ENCODE data around the gene CASP9.

The CASP9 gene

GRCh38 chr1:15524021-15524282 lies at the start of gene CASP9:
Gene CASP9 (minus strand): TSS chr1:15524215. CDS start chr1:15524200, 15 bp downstream.
- in situ Hi-C loops (cut with HindIII; ENCODE audit: low sequenced_read_pairs) = no loop called here

DNA sequence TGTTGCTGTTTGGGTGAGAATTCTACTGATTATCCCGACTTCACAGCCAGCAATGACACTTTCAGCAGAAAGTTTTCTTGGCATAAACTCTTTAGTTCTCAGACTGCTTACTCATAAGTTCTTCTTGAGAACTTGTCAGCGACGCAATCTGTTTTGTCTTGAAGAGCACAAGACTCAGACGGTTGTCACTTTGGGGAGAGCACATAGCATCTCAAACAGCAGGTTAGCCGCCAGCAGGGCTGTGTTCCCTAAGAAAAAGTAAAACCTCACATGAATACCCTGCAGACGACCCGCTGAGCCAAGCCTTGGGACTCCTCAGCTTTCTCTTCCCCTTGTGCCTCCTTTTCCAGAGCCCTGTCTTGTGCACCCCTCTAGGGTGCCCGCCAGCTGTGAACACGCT lies 49.5 kb upstream of the CASP9 start:
- in situ Hi-C loops (cut with HindIII; ENCODE audit: low sequenced_read_pairs) = no loop called here

DNA sequence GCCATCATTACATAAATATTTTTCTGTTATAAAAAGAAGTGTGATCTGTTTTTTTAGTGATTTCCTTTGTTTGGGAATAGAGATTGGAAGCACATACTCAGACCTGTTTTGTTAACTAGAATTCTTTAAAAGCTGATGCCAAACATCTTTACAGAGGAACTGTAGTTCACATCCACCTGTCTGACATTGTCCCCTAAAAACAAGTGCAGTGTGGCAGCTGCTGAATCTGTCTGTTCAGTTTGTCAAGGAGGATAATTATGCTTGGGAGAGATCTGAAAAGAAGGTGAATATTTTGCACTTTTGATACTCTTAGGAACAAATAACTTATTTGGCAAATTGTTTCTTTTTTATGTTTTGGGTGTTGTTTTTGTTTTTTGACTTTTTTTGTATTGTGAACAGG lies 47.3 kb upstream of the CASP9 start:
- in situ Hi-C loops (cut with HindIII; ENCODE audit: low sequenced_read_pairs) = no loop called here

GRCh38 chr1:15570861-15571260 lies 46.8 kb upstream of the CASP9 start:
- in situ Hi-C loops (cut with HindIII; ENCODE audit: low sequenced_read_pairs) = no loop called here

DNA sequence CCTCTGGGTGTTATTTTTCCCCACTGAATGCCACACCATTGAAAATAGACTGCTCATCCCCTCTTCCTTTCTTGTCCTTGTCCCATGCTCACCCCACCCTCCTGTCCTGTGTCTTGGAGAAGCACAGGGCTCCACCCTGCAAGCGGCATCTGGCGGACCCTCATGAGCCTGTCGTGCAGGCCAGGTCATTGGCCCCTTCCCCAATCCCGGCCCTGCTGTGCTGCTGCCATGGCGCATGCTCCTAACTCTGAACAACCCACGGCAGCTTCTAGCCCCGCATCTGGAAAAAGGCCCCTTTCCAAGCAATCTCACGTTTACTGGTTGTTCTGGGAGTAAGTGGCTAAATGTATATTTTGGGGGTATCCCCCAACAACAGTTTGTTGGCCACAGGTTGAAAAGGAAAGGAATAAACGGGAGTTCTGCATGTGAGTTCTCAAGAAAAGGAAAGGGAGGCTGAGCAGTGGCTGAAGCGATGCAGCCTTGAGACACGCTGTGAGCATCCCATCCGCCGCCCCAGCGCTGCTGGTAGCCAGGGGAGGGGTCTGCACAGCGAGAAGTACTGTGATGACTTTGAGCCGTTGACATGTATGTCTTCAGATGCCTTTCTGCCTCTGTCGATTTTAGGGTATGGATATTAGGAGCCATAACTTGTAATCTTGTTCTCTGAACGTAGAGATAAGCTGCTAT lies 44.5 kb upstream of the CASP9 start:
- in situ Hi-C loops (cut with HindIII; ENCODE audit: low sequenced_read_pairs) = no loop called here

DNA sequence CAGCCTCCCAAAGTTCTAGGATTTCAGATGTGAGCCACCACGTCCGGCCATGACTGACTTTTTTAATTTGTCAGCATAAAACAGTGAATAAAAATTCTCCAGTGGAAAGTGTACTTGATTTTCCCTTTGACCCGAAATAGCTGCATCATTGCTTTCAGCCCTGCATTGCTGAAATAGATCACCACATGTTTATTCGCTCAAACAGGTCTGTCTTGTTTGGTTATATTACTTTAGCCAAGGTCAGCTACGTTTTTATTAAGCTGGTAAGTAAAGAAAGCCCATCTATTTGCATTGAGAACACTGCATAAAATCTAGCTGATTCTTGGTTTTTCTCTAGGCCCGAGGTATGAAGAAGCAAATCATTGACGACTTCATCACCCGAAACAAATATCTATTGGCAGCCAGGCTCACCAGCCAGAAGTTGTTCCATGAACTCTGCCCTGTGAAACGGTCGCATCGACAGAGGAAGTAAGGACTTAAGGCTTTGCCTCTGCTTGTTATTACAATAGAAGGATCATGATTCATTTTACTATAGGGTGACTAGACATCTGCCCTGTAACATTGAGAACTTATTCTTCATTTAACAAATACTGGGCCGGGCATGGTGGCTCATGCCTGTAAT lies 35.3 kb upstream of the CASP9 start:
- in situ Hi-C loops (cut with HindIII; ENCODE audit: low sequenced_read_pairs) = no loop called here

DNA sequence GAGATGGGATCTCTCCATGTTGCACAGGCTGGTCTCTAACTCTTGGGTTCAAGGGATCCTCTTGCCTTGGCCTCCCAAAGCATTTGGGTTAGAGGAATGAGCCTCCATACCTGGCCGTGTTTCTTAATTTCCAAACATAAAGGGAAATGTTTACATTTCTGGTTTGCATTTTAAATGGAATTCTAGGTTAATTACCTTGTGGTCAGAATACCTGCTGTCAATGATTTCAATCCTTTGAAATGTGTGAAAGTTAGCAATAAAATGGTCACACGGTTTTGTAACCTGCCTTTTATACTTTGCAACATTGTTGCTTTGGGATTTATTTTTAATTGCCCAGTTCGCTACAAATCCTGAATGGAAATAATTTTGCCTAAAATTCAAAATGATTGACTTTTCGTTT lies 34.5 kb upstream of the CASP9 start:
- in situ Hi-C loops (cut with HindIII; ENCODE audit: low sequenced_read_pairs) = no loop called here

GRCh38 chr1:15557594-15557993 lies 33.6 kb upstream of the CASP9 start:
- in situ Hi-C loops (cut with HindIII; ENCODE audit: low sequenced_read_pairs) = no loop called here

DNA sequence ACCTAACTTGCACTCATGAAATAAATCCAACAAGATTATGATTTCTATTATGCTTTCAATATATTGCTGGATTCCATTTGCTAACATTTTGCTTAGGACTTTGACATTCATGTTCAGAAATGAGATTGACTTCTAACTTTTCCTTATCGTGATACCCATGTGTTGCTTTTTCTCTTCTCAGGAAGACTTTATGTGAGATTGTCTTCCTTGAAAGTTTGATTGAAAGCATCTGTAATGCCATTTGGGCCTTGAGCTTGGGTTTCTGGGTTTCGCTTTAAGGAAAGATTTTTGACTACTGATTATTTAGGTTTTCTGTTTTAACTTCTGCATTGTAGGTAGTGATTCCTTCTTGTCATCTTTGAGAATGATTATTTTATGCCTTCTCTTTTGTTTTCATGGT lies 33.0 kb upstream of the CASP9 start:
- in situ Hi-C loops (cut with HindIII; ENCODE audit: low sequenced_read_pairs) = no loop called here

DNA sequence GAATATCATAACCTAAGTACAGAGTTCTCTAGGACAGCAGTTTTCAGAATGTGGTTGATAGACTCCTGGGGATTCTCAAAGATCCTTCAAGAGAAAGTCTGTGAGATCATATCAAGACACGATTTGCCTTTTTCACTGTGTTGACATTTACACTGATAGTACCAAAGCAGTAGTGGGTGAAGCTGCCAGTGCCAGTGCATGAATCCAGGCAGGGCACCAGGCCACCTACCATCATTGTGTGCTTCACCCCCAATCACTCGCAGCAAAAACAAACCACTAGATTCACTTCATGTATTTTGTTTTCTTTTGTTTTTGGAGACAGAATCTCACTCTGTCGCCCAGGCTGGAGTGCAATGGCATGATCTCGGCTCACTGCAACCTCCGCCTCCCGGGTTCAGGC lies 26.6 kb upstream of the CASP9 start:
- in situ Hi-C loops (cut with HindIII; ENCODE audit: low sequenced_read_pairs) = no loop called here

- in situ Hi-C loops (cut with HindIII; ENCODE audit: low sequenced_read_pairs) = no loop called here
These were observed 22.6 kb upstream of the CASP9 start for GRCh38 chr1:15546641-15547040.

DNA sequence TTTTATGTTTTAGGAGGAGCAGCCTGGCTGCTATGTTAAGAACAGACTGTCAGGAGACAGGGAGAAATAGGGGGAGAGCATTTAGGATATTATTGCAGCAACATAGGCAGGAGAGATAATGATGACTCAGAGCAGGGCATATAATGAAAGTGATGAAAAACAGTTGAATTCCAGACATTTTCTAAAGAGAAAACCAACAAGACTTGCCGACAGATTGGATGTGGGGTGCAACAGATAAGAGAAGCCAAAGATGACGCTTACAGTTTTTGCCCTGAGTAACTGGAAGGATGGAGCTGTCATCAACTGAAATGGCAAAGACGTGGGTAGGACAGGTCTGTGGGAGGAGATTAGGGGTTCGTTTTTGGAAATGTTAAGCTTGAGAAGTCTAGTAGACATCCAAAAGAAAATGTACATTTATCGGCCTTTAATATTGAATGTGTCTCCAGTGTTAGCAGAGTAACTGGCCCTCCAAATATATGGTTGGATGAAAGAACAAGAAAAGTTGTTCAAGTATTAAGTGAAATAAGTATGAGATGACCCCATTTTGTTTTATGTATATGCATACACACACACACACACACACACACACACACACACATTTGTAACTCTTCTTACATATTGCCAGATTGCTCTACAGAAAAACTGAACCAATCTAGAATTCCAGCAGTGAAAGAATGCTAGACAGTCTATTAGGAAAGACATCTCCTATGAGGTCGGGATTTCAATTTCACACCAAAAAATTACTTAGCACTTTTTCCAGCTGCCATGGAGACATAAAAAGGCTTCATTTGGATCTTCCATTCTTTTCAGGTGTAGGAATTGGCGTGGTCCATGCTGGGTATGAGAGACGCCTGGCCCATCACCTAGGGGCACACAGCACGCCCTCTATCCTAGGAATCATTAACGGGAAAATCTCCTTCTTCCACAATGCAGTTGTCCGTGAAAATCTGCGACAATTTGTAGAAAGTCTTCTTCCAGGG lies 19.9 kb upstream of the CASP9 start:
- in situ Hi-C loops (cut with HindIII; ENCODE audit: low sequenced_read_pairs) = no loop called here

DNA sequence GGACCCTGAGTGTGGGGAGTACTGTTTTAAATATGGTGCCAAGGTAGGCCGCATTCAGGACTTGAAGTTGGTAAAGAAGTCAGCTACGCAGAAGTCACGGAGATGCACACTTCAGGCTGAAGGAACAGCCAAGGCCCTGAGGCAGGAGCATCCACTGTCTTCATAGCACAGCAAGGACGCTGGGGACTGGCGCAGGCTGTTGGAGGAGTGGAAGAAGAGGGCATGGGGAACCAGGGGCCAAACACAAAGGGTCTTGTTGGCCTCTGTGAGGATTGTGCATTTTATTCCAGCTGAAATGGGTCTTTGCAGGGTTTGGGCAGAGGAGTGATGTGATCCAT lies 19.2 kb upstream of the CASP9 start:
- in situ Hi-C loops (cut with HindIII; ENCODE audit: low sequenced_read_pairs) = no loop called here

DNA sequence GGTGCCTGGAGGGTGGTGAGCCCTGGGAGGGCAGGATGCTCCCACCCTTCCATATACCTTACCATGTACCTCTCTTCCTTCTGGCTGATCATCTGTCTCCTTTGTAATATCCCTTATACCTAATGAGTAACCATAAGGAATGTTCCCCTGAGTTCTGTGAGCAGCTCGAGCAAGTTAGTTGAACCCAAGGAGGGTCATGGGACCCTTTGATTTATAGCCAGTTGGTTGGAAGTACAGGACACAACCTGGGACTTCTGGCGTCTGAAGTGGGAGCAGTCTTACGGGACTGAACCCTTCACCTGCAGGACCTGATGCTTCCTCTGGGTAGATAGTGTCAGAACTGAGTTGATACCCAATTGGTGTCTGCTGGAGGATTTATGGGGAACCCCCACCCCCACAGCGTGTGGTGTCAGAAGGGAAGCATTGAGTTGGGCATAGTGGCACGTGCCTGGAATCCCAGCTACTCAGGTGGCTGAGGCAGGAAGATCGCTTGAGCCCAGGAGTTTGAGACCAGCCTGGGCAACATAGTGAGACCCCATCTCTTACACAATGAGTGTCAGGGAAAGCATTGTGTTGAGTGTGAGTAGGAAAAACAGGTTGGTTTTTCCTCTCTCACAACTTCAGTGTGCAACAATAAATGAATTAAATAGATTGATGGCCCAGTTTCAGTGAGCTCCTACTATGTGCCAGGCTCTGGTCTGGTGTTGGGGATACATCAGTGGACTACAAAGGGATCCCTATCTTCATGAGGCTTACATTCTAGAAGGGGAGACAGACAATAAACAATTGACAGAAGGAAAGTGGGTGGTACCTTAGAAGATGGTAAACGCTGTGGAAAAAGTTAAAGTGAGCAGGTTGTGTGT lies 18.6 kb upstream of the CASP9 start:
- in situ Hi-C loops (cut with HindIII; ENCODE audit: low sequenced_read_pairs) = no loop called here

DNA sequence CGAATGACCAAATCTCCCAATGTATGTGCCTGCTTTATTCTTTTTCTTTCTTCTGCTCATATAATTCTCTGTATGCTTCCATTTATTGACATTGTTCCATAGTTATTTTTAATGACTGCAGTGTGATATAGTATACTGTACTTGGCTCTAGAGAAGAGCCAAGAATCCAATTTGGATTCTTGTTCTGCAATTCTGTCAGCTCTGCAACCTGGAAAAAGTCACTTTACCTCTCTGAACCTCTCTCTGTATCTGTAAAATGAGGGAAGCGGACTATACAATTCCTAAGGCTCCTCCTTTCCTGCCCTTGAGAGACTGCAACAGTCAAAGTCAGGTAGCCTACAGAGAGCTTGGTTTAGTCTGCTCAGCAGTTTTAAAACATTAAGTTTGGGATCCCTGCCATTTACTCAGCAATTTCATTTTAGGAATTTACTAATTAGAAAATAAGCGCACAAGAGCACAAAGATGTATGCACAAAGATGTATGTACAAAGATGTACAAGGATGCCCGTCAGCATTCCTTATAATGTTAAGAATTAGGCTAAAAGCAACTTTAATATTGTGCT lies 17.3 kb upstream of the CASP9 start:
- in situ Hi-C loops (cut with HindIII; ENCODE audit: low sequenced_read_pairs) = no loop called here

GRCh38 chr1:15540186-15540585 lies 16.2 kb upstream of the CASP9 start:
- in situ Hi-C loops (cut with HindIII; ENCODE audit: low sequenced_read_pairs) = no loop called here

DNA sequence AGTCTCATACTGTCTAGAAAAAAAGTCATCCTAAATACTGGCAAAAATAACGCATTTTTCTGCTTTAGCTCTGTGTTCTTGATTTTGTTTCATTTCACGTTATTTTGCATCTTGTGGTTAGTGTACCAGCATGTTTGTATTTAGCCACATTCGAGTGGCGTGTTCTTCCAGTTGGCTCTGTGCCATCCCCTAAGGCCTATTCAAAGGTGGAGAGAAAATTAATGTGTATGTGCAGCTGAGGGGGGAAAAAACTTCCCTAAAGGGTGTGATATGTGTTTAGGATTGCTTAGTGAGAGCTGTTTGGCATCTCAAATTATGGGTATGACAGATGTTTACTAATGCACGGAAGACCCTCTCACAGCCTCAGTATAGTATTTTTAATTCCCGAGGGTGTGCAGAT lies 14.8 kb upstream of the CASP9 start:
- in situ Hi-C loops (cut with HindIII; ENCODE audit: low sequenced_read_pairs) = no loop called here

DNA sequence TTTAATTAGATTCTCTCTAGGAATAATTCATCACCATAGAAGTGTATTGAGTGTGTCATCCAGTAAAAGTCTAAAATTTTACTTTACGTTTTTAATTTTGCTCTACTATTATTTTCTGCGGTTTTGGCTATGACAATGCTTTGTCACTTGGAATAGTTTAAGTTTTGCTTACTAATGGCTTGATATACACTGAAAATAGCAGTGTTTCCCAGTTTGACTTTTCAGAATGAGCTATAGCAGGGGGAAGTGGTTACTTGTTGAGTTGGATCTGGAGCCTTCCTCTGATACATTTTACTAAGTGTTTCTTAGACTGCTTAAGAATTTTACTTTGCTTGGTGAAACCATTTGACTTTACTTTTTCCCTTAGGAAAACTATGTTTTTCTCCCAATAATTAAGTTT lies 7.7 kb upstream of the CASP9 start:
- in situ Hi-C loops (cut with HindIII; ENCODE audit: low sequenced_read_pairs) = no loop called here

- in situ Hi-C loops (cut with HindIII; ENCODE audit: low sequenced_read_pairs) = no loop called here
These were observed 7.0 kb upstream of the CASP9 start for GRCh38 chr1:15531003-15531402.

- in situ Hi-C loops (cut with HindIII; ENCODE audit: low sequenced_read_pairs) = no loop called here
These were observed 2.7 kb upstream of the CASP9 start, which contains the start of gene DNAJC16 for GRCh38 chr1:15526490-15527339. Gene DNAJC16 (plus strand): TSS chr1:15526848. CDS start chr1:15529106, 2,258 bp downstream.

All from endothelial cell of hepatic sinusoid (primary cell).